Measurements from ENCODE around the gene SNAP47. TPM values are rescaled to one million over a fixed set of nuclear protein-coding genes. Genes with fewer than 3 reads are reported as not detected.

Gene SNAP47
- total and polyA plus RNA-seq, 9 of the 15 experiments (the other 6 are each of a cell fraction or from before 2014, with no cell fraction given) = 2.5 to 41.3 (median 32.6) TPM

- peaks cover 3% of the 10 kb centered on the region for H3K9me1 ChIP-seq (ENCODE audit: control insufficient read depth, insufficient read depth, low read length)
- peak overlapping the region in 1 of 2 experiments; percentile 31; a peak in 1 of 4 replicates for H3K9ac ChIP-seq (ENCODE audit: insufficient read depth in 1 of 2, low read depth in 2 of 2, low read length in 2 of 2)
- H3K4me2 ChIP-seq (ENCODE audit: insufficient read depth, low read length) = no peak overlapping the region
- TSS peak; percentile 45 for BruUV-seq (replicated peaks)
- peaks cover 4 to 40% of the 10 kb centered on the region in 2 experiments; a peak in 3 of 5 replicates for H3K4me1 ChIP-seq (replicated peaks in 1 of 2; ENCODE audit: control insufficient read depth in 2 of 2, insufficient read depth in 2 of 2, low read length in 2 of 2)
- H3K9me3 ChIP-seq (replicated peaks; ENCODE audit: control insufficient read depth, insufficient read depth, low read depth, low read length) = no peaks in the 10 kb centered on the region
- H3K27me3 ChIP-seq (ENCODE audit: control insufficient read depth in 2 of 2, insufficient read depth in 2 of 2, low read length in 2 of 2) = no peaks in the 10 kb centered on the region
- ChIA-PET POLR2A (interaction anchor here (0.7 to 0.9 kb wide), 2 partner anchors 13 to 720 kb away, joined by 3 read pairs; a partner anchor contains a TSS), CTCF (ENCODE audit: low intra/inter-chr PET ratio) (no interaction called here)
- intact Hi-C loops (cut with micrococcal nuclease) = no loop called here
- H3K27ac ChIP-seq (ENCODE audit: extremely low read depth, low read depth, low read length) = no peak overlapping the region
- peaks cover 18% of the 10 kb centered on the region for H4K20me1 ChIP-seq (replicated peaks; ENCODE audit: control insufficient read depth, insufficient read depth, low read length)
- 87% methylated on average over 11 of the region's 11 CpGs for WGBS (ENCODE audit: insufficient coverage, low coverage, missing lambda C conversion rate)
- peaks cover 21% of the 10 kb centered on the region; the same call in 2 of the 3 replicates for H3K36me3 ChIP-seq (ENCODE audit: control insufficient read depth, insufficient read depth, low read length)
- ATAC-seq (no peak), DNase-seq (ENCODE audit: extremely low read depth in 1 of 4, low spot score in 3 of 4) (no peak), FAIRE-seq (no peak)
- H2AFZ ChIP-seq (ENCODE audit: low read depth, low read length) = no peak overlapping the region
- peaks cover 80% of the 10 kb centered on the region for H3K79me2 ChIP-seq (ENCODE audit: control insufficient read depth, insufficient read depth, low read length)
- TF ChIP-seq NFIC (IDR thresholded peaks at IDR 0.05) = peak; percentile 96
- TF ChIP-seq NFIX (CRISPR knock-in tag; IDR thresholded peaks at IDR 0.05; ENCODE audit: low read depth) = peak; percentile 79
- TF ChIP-seq TAF15 (IDR thresholded peaks at IDR 0.05; ENCODE audit: low read depth, low read length) = no peak
- no peak overlapping the region for H3K4me3 ChIP-seq
- in situ Hi-C loops (cut with MboI) = no loop called here
Measured at GRCh38 chr1:227736814-227737432, 1.7 kb downstream of the SNAP47 start.

- H3K9ac ChIP-seq (ENCODE audit: insufficient read depth in 1 of 2, low read depth in 2 of 2, low read length in 2 of 2) = no peak overlapping the region
- H3K9me3 ChIP-seq (replicated peaks; ENCODE audit: control insufficient read depth, insufficient read depth, low read depth, low read length) = no peaks in the 10 kb centered on the region
- FAIRE-seq (no peak), DNase-seq (ENCODE audit: extremely low read depth in 1 of 4, low spot score in 3 of 4) (no peak), ATAC-seq (no peak)
- H4K20me1 ChIP-seq (replicated peaks; ENCODE audit: control insufficient read depth, insufficient read depth, low read length) = peaks cover 17% of the 10 kb centered on the region
- BruUV-seq (replicated peaks) = no TSS peak
- H3K79me2 ChIP-seq (ENCODE audit: control insufficient read depth, insufficient read depth, low read length) = peaks cover 82% of the 10 kb centered on the region
- no peak overlapping the region for H2AFZ ChIP-seq (ENCODE audit: low read depth, low read length)
- H3K27me3 ChIP-seq (ENCODE audit: control insufficient read depth in 2 of 2, insufficient read depth in 2 of 2, low read length in 2 of 2) = no peaks in the 10 kb centered on the region
- intact Hi-C loops (cut with micrococcal nuclease) = no loop called here
- ChIA-PET CTCF (ENCODE audit: low intra/inter-chr PET ratio) (no interaction called here), POLR2A (interaction anchor here (0.6 to 1.1 kb wide), 3 partner anchors 11 to 158 kb away, joined by 3 to 4 read pairs (median 4); no protein-coding TSS in a partner anchor)
- peaks cover 4 to 32% of the 10 kb centered on the region in 2 experiments; a peak in 3 of 5 replicates for H3K4me1 ChIP-seq (replicated peaks in 1 of 2; ENCODE audit: control insufficient read depth in 2 of 2, insufficient read depth in 2 of 2, low read length in 2 of 2)
- H3K36me3 ChIP-seq (ENCODE audit: control insufficient read depth, insufficient read depth, low read length) = peaks cover 2% of the 10 kb centered on the region; the same call in 1 of the 3 replicates
- 72% methylated on average over 9 of the region's 9 CpGs for WGBS (ENCODE audit: insufficient coverage, low coverage, missing lambda C conversion rate)
- in situ Hi-C loops (cut with MboI) = no loop called here
- no peak overlapping the region for H3K4me3 ChIP-seq
- no peak overlapping the region for H3K27ac ChIP-seq (ENCODE audit: extremely low read depth, low read depth, low read length)
- peaks cover 3% of the 10 kb centered on the region for H3K9me1 ChIP-seq (ENCODE audit: control insufficient read depth, insufficient read depth, low read length)
- H3K4me2 ChIP-seq (ENCODE audit: insufficient read depth, low read length) = no peak overlapping the region
- TF ChIP-seq ATF1 (CRISPR knock-in tag; IDR thresholded peaks at IDR 0.05) (no peak), ATF1 (tag; IDR thresholded peaks at IDR 0.05) (no peak), ZNF23 (CRISPR knock-in tag; IDR thresholded peaks at IDR 0.05) (no peak), ARID1B (IDR thresholded peaks at IDR 0.05) (no peak), ERF (CRISPR knock-in tag; IDR thresholded peaks at IDR 0.05) (no peak), POLR2AphosphoS5 (IDR thresholded peaks at IDR 0.05; ENCODE audit: control insufficient read depth, insufficient read depth, low read depth, low read length) (no peak), IRF9 (tag; IDR thresholded peaks at IDR 0.05) (no peak), ZNF311 (CRISPR knock-in tag; IDR thresholded peaks at IDR 0.05) (no peak), MAFG (tag; conservative IDR thresholded peaks at IDR 0.05) (no peak), NCOA4 (IDR thresholded peaks at IDR 0.05; ENCODE audit: partially characterized antibody) (no peak), HDAC8 (tag; IDR thresholded peaks at IDR 0.05) (no peak), U2AF2 (optimal IDR thresholded peaks at IDR 0.05; ENCODE audit: low read depth, low read length) (no peak), HNRNPUL1 (IDR thresholded peaks at IDR 0.05; ENCODE audit: low read length) (no peak), IRF2 (CRISPR knock-in tag; IDR thresholded peaks at IDR 0.05) (no peak)
Measured at GRCh38 chr1:227738820-227739219, 3.6 kb downstream of the SNAP47 start.
